ENCODE measurements around the gene AP3D1. TPM values are rescaled to one million over a fixed set of nuclear protein-coding genes. Genes with fewer than 3 reads are reported as not detected.

AP3D1 gene
- total RNA-seq, 1 donor from 2014 or later: 50.9 TPM

- Mint-ChIP-seq H3K4me3 (no peak overlapping the region), H3K9me3 (no peaks in the 10 kb centered on the region), H3K27me3 (ENCODE audit: insufficient read depth, low read depth) (peaks cover 5% of the 10 kb centered on the region), H3K36me3 (peaks cover 2% of the 10 kb centered on the region), H3K4me1 (no peaks in the 10 kb centered on the region), H3K27ac (no peak overlapping the region)
- Histone ChIP-seq H3K4me1 (no peaks in the 10 kb centered on the region), H2AFZ (replicated peaks) (no peak overlapping the region), H3K79me2 (ENCODE audit: low read depth) (no peaks in the 10 kb centered on the region), H3K9me3 (ENCODE audit: low read depth) (no peaks in the 10 kb centered on the region), H3K27ac (no peak overlapping the region), H3K9ac (no peak overlapping the region), H3K4me2 (no peak overlapping the region), H4K20me1 (ENCODE audit: low read depth) (no peaks in the 10 kb centered on the region), H3K27me3 (no peaks in the 10 kb centered on the region), H3K4me3 (no peak overlapping the region), H3K36me3 (no peaks in the 10 kb centered on the region), H3F3A (ENCODE audit: low read depth) (no peaks in the 10 kb centered on the region)
- TF ChIP-seq EZH2 (IDR thresholded peaks at IDR 0.05) (no peak), CTCF (IDR thresholded peaks at IDR 0.05) (no peak), EZH2phosphoT487 (IDR thresholded peaks at IDR 0.05) (no peak)
- DNase-seq (ENCODE audit: low spot score): no peak
These were observed 73.3 kb downstream of the AP3D1 start for GRCh38 chr19:2077833-2078619.

- no peaks in the 10 kb centered on the region for H3K36me3 ChIP-seq
- no peaks in the 10 kb centered on the region for H3K9me3 ChIP-seq (ENCODE audit: low read depth)
These were observed 74.0 kb downstream of the AP3D1 start for GRCh38 chr19:2077398-2077797.

GRCh38 chr19:2076526-2076944 lies 74.8 kb downstream of the AP3D1 start:
- H4K20me1 ChIP-seq (ENCODE audit: low read depth): no peaks in the 10 kb centered on the region
- no peak overlapping the region for H2AFZ ChIP-seq (replicated peaks)
- no peak overlapping the region for H3K27ac ChIP-seq
- no peaks in the 10 kb centered on the region for H3K79me2 ChIP-seq (ENCODE audit: low read depth)
- no peak overlapping the region for H3K27ac Mint-ChIP-seq
- H3K9me3 Mint-ChIP-seq: no peaks in the 10 kb centered on the region
- H3K36me3 Mint-ChIP-seq: peaks cover 8% of the 10 kb centered on the region
- DNase-seq (ENCODE audit: low spot score): no peak
- H3K4me1 Mint-ChIP-seq: no peaks in the 10 kb centered on the region
- H3K4me2 ChIP-seq: no peak overlapping the region
- no peak overlapping the region for H3K9ac ChIP-seq
- H3K4me3 ChIP-seq: no peak overlapping the region
- no peaks in the 10 kb centered on the region for H3K36me3 ChIP-seq
- no peaks in the 10 kb centered on the region for H3K4me1 ChIP-seq
- no peaks in the 10 kb centered on the region for H3F3A ChIP-seq (ENCODE audit: low read depth)
- H3K27me3 ChIP-seq: no peaks in the 10 kb centered on the region
- H3K27me3 Mint-ChIP-seq (ENCODE audit: insufficient read depth, low read depth): peaks cover 5% of the 10 kb centered on the region
- TF ChIP-seq EZH2 (IDR thresholded peaks at IDR 0.05) (no peak), EZH2phosphoT487 (IDR thresholded peaks at IDR 0.05) (no peak), CTCF (IDR thresholded peaks at IDR 0.05) (no peak)
- H3K4me3 Mint-ChIP-seq: no peak overlapping the region
- no peaks in the 10 kb centered on the region for H3K9me3 ChIP-seq (ENCODE audit: low read depth)

More at GRCh38 chr19:2077398-2077797, 74.0 kb downstream of the AP3D1 start:
- Histone ChIP-seq H3K4me3 (no peak overlapping the region), H3K79me2 (ENCODE audit: low read depth) (no peaks in the 10 kb centered on the region), H3K9ac (no peak overlapping the region), H3K27me3 (no peaks in the 10 kb centered on the region), H3K4me1 (no peaks in the 10 kb centered on the region), H4K20me1 (ENCODE audit: low read depth) (no peaks in the 10 kb centered on the region), H3K4me2 (no peak overlapping the region), H3F3A (ENCODE audit: low read depth) (no peaks in the 10 kb centered on the region), H3K27ac (no peak overlapping the region), H2AFZ (replicated peaks) (no peak overlapping the region)
- no peaks in the 10 kb centered on the region for H3K9me3 Mint-ChIP-seq
- H3K36me3 Mint-ChIP-seq: peaks cover 5% of the 10 kb centered on the region
- no peak for DNase-seq (ENCODE audit: low spot score)
- peaks cover 5% of the 10 kb centered on the region for H3K27me3 Mint-ChIP-seq (ENCODE audit: insufficient read depth, low read depth)
- H3K4me1 Mint-ChIP-seq: no peaks in the 10 kb centered on the region
- H3K4me3 Mint-ChIP-seq: no peak overlapping the region
- H3K27ac Mint-ChIP-seq: no peak overlapping the region
- no peak for TF ChIP-seq EZH2phosphoT487 (IDR thresholded peaks at IDR 0.05)

All from neural progenitor cell (in vitro differentiated cells).